ENCODE measurements around the gene POU2F2.

DNA sequence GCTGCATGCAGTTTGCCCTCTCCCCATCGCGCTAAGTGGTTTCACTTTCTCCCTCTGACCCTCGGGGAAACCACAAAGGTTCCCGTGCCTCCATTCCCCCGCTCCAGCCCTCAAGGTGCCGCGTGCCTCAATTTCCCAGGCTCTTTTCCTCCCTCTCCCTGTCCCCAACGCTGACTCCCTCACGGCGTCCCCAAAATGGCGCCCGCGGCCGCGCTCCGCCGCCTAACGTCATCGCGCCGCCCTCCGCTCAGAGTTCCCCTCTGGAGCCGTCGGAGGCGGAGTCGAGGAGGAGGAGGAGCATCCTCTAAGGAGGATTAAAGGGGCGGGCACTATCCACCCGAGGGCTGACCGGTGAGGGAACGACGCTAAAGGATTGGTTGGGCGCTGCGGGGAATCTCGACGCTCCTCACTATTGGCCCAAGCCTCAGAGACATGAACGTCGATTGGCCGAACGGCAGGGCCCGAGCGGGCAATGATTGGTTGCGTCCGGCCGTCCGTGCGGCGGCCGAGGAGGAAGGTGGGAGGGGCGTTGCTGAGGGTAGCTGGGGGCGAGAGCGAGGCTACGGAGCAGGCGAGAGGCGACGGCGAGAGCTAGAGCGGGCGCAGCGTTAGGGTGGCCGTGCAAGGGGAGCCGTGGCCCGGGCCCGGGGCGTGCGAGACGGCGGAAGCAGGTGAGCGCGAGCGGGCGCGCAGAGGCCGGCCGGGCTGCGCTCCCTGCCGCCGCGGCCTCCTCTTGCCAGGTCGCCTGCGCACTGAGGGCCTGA, 56.4 kb downstream of the POU2F2 start, which contains the start of gene ZNF574:
- TF ChIP-seq, protein P1, sequence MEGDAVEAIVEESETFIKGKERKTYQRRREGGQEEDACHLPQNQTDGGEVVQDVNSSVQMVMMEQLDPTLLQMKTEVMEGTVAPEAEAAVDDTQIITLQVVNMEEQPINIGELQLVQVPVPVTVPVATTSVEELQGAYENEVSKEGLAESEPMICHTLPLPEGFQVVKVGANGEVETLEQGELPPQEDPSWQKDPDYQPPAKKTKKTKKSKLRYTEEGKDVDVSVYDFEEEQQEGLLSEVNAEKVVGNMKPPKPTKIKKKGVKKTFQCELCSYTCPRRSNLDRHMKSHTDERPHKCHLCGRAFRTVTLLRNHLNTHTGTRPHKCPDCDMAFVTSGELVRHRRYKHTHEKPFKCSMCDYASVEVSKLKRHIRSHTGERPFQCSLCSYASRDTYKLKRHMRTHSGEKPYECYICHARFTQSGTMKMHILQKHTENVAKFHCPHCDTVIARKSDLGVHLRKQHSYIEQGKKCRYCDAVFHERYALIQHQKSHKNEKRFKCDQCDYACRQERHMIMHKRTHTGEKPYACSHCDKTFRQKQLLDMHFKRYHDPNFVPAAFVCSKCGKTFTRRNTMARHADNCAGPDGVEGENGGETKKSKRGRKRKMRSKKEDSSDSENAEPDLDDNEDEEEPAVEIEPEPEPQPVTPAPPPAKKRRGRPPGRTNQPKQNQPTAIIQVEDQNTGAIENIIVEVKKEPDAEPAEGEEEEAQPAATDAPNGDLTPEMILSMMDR (conservative IDR thresholded peaks at IDR 0.05 in 1 of 2, IDR thresholded peaks at IDR 0.05 in 1 of 2; ENCODE audit: extremely low read depth in 1 of 2, insufficient read depth in 1 of 2, low read depth in 1 of 2, low read length in 2 of 2) = no peak
- TF ChIP-seq EZH2 (IDR thresholded peaks at IDR 0.05; ENCODE audit: borderline replicate concordance, low read length) = no peak

Measured in mammary epithelial cell (primary cell).